ENCODE data around the gene RXRA.
A peak's percentile ranks its signal among the peaks of the same experiment; 100 is the strongest.

The RXRA gene

DNA sequence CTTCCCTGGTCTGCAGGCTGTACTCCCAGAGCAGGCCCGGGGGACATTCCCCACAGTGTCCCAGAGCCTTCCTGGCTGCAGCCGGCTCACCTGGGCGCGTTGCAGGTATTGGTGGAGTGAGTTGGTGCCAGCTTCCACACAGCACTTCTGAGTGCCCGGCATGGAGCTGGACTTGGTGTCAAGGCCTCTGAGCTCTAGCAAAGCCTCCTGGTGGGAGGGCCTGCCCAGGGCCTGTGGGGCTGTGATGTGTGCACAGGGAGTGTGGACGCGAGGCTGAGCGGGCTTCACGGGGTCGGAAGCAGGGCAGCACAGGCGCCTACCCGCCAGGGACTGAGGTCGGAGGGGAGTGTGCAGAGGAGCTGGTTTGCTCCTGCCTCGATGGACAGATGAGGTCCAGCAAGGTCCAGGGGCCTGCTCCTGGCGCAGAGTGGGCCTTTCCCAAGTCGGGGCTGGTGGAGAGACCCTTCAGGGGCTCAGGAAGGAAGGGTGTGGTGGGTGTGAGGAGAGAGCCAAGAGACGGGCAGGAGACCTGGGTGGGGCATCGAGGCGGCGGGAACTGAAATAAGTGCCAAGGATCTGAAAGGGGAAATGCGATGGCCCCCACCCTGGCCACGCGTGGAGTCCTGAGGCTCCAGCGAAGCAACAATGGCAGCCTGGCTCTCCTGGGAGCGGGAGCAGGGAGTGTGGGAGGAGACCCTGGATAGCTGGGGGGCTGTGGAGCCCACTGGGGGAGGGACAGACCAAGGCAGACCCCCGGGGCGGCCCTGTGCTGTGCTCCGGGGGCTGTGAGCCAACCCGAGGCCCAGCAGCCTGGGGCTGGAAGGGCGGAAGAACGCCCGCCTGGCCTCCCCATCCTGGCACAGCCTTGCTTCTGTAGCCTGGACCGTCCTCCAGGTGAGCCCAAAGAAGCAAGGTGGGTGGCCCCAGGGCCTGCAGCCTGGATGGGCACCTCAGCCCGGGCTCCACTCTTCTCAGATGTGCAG is 78.4 kb downstream of the RXRA start:
- DNase-seq, result no peak

DNA sequence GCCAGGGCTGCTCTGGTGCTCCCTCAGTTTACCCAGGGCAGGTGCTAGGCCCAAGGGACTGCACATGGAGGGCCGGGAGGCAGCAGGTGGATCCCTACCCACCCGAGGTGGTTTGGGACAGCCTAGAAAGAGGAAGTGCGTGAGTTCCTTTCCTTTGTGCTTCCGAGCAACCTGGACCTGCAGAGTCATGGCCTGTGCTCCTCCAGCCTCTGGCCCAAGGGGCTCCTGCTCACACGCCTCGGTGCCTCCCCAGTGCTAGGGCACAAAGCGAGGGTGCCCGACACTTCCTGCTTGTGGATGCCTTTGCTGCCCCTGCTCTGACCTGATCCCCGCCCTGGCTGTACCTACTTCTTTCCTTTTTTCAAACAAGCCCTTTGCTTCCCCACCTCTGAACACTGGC is 79.3 kb downstream of the RXRA start:
- DNase-seq, result no peak

GRCh38 chr9:134406366-134407120 is 80.3 kb downstream of the RXRA start:
- DNase-seq, result no peak

- peak; percentile 27 for DNase-seq
Measured at GRCh38 chr9:134407121-134407779, 81.0 kb downstream of the RXRA start.

GRCh38 chr9:134408389-134408788 is 82.1 kb downstream of the RXRA start:
- DNase-seq, result no peak

DNA sequence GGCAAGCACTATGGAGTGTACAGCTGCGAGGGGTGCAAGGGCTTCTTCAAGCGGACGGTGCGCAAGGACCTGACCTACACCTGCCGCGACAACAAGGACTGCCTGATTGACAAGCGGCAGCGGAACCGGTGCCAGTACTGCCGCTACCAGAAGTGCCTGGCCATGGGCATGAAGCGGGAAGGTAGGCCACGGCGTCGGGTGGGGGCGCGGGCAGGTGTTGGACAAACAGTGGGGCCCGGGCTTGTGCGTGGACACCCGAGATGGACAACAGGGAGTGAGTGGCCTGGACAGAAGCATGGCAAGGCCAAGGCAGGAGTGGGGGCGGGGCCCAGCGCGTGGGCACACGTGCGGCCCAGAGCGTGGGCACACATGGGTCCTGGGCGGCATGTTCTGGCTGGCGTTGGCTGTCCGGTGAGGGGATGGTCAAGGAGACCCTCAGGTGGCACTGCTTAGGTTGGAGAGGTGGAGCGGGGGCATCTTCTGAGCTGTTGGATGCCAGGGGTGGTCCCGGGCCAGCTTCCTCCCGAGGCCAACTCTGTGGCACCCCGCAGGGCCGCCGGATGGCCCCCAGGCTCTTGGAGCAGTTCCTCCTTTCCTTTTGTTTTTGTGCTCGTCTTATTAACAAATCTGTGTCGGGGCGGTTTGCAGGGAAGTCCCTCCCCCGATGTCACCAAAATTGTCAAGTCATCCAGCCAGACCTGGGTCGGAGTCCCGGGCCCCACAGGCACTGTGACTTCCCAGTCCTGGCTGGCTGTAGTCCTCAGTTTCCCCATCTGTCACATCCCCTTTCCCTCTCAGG is 82.9 kb downstream of the RXRA start:
- no peak for DNase-seq

DNA sequence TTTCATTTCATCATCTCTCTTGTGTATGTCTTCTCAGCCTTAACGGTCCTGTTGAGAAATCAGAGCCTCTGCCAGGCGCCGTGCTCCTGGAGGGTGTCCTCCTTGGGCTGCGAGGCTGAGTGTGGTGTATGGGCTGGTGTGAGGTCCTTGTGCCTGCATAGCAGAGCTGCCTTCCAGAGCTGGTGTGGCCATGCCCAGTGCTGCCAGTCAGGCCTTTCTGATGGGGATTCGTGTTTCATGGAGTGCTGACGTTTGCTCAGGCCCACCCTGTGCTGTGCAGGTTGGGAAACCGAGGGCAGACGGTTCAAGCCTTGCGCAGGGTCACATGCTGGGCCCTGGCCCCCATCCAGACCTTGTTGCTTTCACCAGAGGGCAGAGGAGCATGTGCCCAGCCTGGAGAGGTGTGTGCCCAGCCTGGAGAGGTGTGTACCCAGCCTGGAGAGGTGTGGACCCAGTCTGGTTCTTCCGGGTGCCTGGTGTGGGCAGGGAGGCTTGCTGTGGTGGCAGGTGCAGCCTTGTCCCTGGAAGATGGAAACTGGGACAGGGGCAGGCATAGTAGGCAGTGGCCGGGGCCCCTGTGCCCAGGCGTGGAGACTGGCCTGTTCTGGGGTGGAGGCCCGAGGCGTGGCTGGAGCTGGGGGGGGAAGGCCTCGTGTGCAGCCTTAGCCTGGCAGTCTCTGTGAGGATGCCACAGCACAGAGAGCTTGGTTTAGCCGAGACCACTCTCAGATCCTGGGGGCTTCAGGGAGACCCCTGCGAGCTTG is 84.0 kb downstream of the RXRA start:
- DNase-seq, result no peak

DNA sequence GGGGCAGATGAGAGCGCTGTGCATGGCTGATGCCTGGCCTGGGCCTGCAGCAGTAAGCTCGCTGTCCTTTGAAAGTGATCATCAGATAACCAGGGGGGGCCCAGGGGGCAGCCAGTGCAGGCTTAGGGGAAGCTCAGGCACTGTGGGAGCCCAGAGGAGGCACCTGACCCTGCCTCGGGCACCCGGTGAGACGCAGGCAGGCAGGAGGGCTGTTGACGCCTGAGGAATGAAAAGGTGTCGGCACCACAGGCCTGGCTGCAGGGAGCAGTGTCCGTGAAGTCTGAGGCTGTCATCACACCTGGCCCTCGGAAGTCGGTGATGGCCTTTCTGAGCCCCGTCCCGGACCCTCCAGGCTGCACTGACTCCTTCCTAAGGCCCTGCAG is 84.6 kb downstream of the RXRA start:
- no peak for DNase-seq

- DNase-seq, result no peak
Measured at GRCh38 chr9:134411440-134412297, 85.4 kb downstream of the RXRA start.

GRCh38 chr9:134412298-134412711 is 86.0 kb downstream of the RXRA start:
- DNase-seq, result no peak

DNA sequence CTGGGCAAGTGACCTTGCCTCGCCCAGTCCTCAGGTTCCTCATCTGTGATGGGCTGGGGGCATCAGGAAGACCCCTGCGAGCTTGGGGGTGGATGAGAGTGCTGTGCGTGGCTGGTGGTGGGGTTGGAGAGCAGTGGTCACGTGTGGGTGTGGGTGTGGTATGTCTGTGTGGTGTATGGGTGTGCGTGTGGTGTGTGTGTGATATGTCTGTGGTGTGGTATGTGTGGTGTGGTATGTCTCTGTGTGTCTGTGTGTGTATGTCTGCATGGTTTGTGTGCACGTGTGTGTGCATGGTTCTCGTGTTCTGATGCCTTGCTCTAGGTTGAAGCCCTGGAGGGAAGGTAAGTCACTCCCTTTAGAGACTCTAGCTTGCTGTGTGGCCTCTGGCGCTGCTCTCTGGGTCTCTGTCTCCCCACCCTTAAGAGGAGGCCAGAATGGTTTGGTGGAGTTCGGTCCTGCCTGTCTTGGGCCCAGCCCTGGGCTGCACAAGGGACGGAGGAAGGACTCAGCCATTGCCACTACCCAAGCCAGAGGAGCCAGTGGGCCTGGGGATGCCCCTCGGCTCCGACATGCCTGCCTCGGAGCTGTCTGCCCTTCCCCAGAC is 87.0 kb downstream of the RXRA start:
- DNase-seq, result no peak

GRCh38 chr9:134413890-134414623 is 87.8 kb downstream of the RXRA start:
- no peak for DNase-seq

- DNase-seq, result no peak
Measured at GRCh38 chr9:134414900-134415425, 88.7 kb downstream of the RXRA start.

- no peak for DNase-seq
Measured at GRCh38 chr9:134416385-134417015, 90.2 kb downstream of the RXRA start.

DNA sequence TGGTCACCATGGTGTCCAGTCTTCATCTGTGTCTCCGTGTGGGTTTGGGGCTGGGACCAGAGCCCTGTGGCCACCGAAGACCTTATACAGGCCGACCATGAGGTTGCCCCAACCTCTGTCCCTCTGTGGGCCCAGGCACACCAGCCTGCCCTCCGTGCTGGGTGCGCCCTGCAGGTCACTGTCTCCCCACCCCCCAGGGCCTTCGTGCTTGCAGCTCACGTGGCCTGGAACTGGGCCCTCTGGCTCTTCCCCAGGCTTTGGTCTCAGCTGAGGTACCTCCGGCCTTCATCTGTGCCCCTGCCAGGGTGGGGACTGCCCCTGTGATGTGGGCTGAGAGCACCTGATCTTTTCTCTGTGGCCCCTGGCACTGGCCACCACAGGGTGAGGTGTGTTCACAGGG is 92.1 kb downstream of the RXRA start:
- DNase-seq, result no peak

GRCh38 chr9:134419000-134419683 is 92.9 kb downstream of the RXRA start:
- DNase-seq, result no peak

- no peak for DNase-seq
Measured at GRCh38 chr9:134419684-134420076, 93.4 kb downstream of the RXRA start.

DNA sequence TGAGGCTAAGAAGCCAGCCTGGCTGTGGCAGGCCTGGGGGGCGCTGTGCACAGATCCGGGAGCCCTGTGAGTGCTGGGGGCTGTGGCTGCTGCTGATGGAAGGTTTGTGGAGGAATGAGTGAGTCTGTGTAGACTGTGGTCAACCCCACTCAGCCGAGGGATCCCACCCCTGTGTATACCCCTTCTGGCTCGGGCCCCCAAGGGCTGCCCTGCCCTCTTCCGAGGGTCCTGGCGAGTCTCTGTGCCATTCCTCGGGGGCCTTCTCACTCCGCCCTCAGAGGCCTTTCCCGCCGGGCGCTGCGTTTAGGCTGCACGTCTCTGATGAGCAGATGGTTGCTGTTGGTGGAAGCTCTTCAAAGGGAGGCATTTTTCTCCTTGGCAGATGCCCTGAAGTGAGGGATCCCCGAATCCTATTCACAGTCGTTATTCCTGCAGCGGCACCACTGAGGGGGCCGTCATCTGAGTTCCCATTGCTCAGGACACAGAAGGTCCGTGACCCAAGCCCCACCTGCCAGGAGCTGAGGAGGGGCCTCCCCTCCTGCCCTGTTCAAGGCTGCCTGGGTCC is 94.1 kb downstream of the RXRA start:
- no peak for DNase-seq
